Measurements from ENCODE around the gene TXNIP. TPM values are rescaled to one million over a fixed set of nuclear protein-coding genes. Genes with fewer than 3 reads are reported as not detected.

TXNIP gene
- total RNA-seq, 3 donors from 2014 or later = 68.9 to 91.0 (median 83.7) TPM

- H3K36me3 Mint-ChIP-seq (ENCODE audit: insufficient read depth) = no peaks in the 10 kb centered on the region
- no peak for DNase-seq
- peaks cover 42% of the 10 kb centered on the region for H3K27me3 Mint-ChIP-seq (ENCODE audit: low read depth)
- ATAC-seq = peak in 1 of 2 donors; percentile 10
- H3K4me3 Mint-ChIP-seq = no peak overlapping the region
- H3K9me3 Mint-ChIP-seq = no peaks in the 10 kb centered on the region
- H3K4me1 Mint-ChIP-seq (ENCODE audit: low read depth) = peaks cover 8% of the 10 kb centered on the region
These were observed 24.0 kb upstream of the TXNIP start for GRCh38 chr1:146020058-146021049.

- Mint-ChIP-seq H3K27me3 (ENCODE audit: low read depth) (peaks cover 43% of the 10 kb centered on the region), H3K4me3 (peak overlapping the region; percentile 35), H3K9me3 (no peaks in the 10 kb centered on the region), H3K36me3 (ENCODE audit: insufficient read depth) (no peaks in the 10 kb centered on the region), H3K4me1 (ENCODE audit: low read depth) (peaks cover 8% of the 10 kb centered on the region)
- no peak for DNase-seq
- ATAC-seq = peak; percentile 62 to 73
These were observed 23.1 kb upstream of the TXNIP start for GRCh38 chr1:146019231-146020057.

- no peaks in the 10 kb centered on the region for H3K36me3 Mint-ChIP-seq (ENCODE audit: insufficient read depth)
- no peaks in the 10 kb centered on the region for H3K9me3 Mint-ChIP-seq
- ATAC-seq (no peak), DNase-seq (no peak)
- H3K4me3 Mint-ChIP-seq = no peak overlapping the region
- peaks cover 39% of the 10 kb centered on the region for H3K27me3 Mint-ChIP-seq (ENCODE audit: low read depth)
- peaks cover 12% of the 10 kb centered on the region for H3K4me1 Mint-ChIP-seq (ENCODE audit: low read depth)
These were observed 20.5 kb upstream of the TXNIP start for GRCh38 chr1:146016891-146017290.

DNA sequence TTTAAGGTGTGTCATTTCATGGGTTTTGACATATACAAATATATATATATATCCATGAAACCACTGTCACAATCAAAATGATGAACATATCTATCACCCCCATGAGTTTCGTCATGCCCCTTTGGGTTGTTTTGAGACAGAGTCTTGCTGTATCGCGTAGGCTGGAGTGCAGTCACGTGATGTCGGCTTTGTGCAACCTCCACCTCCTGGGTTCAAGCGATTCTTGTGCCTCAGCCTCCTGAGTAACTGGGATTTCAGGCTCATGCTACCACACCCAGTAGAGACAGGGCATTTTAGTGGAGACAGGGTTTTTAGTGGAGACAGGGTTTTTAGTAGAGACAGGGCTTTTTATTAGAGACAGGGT lies 17.2 kb upstream of the TXNIP start:
- peaks cover 13% of the 10 kb centered on the region for H3K27me3 Mint-ChIP-seq (ENCODE audit: low read depth)
- no peak for DNase-seq
- H3K36me3 Mint-ChIP-seq (ENCODE audit: insufficient read depth) = no peaks in the 10 kb centered on the region
- H3K9me3 Mint-ChIP-seq = no peaks in the 10 kb centered on the region
- H3K4me3 Mint-ChIP-seq = no peak overlapping the region
- peaks cover 5% of the 10 kb centered on the region for H3K4me1 Mint-ChIP-seq (ENCODE audit: low read depth)
- ATAC-seq = no peak

DNA sequence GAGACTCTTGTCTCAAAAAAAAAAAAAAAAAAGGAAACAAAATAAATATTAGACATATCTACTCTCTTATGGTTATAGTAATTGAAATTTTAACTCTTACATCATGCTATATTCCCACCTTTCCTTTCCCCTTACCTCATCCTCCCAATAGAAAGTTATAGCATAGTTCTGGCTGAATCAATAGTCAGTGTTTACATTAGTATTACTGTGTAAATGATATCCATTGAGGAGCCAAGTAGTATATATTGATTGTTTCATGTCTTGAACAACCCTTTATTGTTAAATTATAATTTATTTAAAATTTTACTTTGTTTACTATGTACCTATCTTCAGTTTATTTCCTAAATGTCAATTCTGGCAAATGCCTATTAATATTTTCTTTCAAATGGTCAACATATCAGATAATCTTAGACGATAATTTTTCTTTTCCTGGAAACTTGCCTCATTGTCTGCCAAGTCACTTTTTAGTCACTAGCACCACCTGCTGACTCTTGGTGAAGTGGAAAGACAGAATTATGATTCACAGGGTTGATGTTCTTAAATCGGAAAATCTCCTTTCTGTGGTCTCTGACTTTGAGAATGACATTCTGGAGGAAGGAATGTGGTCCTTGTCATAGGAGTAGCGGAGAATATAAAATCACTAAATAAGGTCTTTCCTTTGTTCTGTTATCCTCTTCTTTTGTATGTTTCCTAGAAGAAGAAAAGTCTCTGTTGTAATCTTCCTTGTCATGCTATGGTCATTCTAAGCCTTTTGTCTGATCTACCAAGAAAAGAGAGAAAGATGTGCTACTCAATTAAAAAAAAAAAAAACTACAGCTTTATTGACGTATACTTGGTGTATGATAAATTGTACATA lies 16.6 kb upstream of the TXNIP start:
- Mint-ChIP-seq H3K36me3 (ENCODE audit: insufficient read depth) (no peaks in the 10 kb centered on the region), H3K4me1 (ENCODE audit: low read depth) (peaks cover 5% of the 10 kb centered on the region), H3K9me3 (no peaks in the 10 kb centered on the region), H3K27me3 (ENCODE audit: low read depth) (peaks cover 9% of the 10 kb centered on the region), H3K4me3 (no peak overlapping the region)
- ATAC-seq (peak; percentile 84 to 87), DNase-seq (peak; percentile 51)

DNA sequence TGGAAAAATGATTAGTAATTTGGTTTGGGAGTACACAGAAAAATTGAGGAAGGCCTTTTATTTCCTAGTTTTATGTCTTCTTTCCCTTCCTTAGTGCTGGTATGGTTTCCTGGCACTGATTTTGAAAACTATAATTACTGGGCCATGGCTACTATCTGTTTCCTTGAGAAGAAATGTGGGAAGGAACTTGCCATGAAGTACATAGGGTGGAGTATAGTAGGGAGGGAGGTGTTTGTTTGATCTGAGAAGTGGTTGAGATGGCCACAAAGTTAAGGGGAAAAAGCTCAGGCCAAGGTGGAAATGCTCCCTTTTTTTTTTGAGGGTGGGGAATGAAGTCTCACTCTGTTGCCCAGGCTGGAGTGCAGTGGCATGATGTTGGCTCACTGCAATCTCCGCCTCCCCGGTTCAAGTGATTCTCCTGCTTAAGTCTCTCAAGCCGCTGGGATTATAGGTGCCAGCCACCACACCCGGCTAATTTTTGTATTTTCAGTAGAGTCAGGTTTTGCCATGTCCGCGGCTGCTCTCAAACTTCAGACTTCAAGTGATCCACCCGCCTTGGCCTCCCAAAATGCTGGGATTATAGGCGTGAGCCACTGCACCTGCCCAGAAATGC lies 13.9 kb upstream of the TXNIP start:
- peaks cover 2% of the 10 kb centered on the region for H3K27me3 Mint-ChIP-seq (ENCODE audit: low read depth)
- H3K4me3 Mint-ChIP-seq = no peak overlapping the region
- no peaks in the 10 kb centered on the region for H3K9me3 Mint-ChIP-seq
- H3K4me1 Mint-ChIP-seq (ENCODE audit: low read depth) = peaks cover 22% of the 10 kb centered on the region
- DNase-seq (no peak), ATAC-seq (no peak)
- H3K36me3 Mint-ChIP-seq (ENCODE audit: insufficient read depth) = no peaks in the 10 kb centered on the region

GRCh38 chr1:146007489-146008133 lies 11.2 kb upstream of the TXNIP start:
- no peak for DNase-seq
- ATAC-seq = no peak
- no peaks in the 10 kb centered on the region for H3K27me3 Mint-ChIP-seq (ENCODE audit: low read depth)
- H3K9me3 Mint-ChIP-seq = no peaks in the 10 kb centered on the region
- no peak overlapping the region for H3K4me3 Mint-ChIP-seq
- peaks cover 38% of the 10 kb centered on the region for H3K4me1 Mint-ChIP-seq (ENCODE audit: low read depth)
- no peaks in the 10 kb centered on the region for H3K36me3 Mint-ChIP-seq (ENCODE audit: insufficient read depth)

GRCh38 chr1:146001709-146002108 lies 5.3 kb upstream of the TXNIP start:
- peaks cover 79% of the 10 kb centered on the region for H3K4me1 Mint-ChIP-seq (ENCODE audit: low read depth)
- H3K36me3 Mint-ChIP-seq (ENCODE audit: insufficient read depth) = no peaks in the 10 kb centered on the region
- no peak overlapping the region for H3K4me3 Mint-ChIP-seq
- no peak for DNase-seq
- no peaks in the 10 kb centered on the region for H3K27me3 Mint-ChIP-seq (ENCODE audit: low read depth)
- no peak for ATAC-seq
- no peaks in the 10 kb centered on the region for H3K9me3 Mint-ChIP-seq

- DNase-seq (no peak), ATAC-seq (no peak)
- Mint-ChIP-seq H3K36me3 (ENCODE audit: insufficient read depth) (peaks cover 10% of the 10 kb centered on the region), H3K27me3 (ENCODE audit: low read depth) (no peaks in the 10 kb centered on the region), H3K9me3 (no peaks in the 10 kb centered on the region), H3K4me1 (ENCODE audit: low read depth) (peaks cover 64% of the 10 kb centered on the region), H3K4me3 (peak overlapping the region; percentile 85)
These were observed 3.1 kb upstream of the TXNIP start for GRCh38 chr1:145999321-146000024.

GRCh38 chr1:145997718-145998023 lies 1.3 kb upstream of the TXNIP start:
- Mint-ChIP-seq H3K4me3 (peak overlapping the region; percentile 85), H3K4me1 (ENCODE audit: low read depth) (peaks cover 69% of the 10 kb centered on the region)

GRCh38 chr1:145997016-145997717 lies 788 bp upstream of the TXNIP start:
- H3K4me1 Mint-ChIP-seq (ENCODE audit: low read depth) = peaks cover 73% of the 10 kb centered on the region
- peak; percentile 44 for DNase-seq
- H3K9me3 Mint-ChIP-seq = no peaks in the 10 kb centered on the region
- H3K36me3 Mint-ChIP-seq (ENCODE audit: insufficient read depth) = peaks cover 31% of the 10 kb centered on the region
- peak; percentile 62 to 65 for ATAC-seq
- no peaks in the 10 kb centered on the region for H3K27me3 Mint-ChIP-seq (ENCODE audit: low read depth)
- H3K4me3 Mint-ChIP-seq = peak overlapping the region; percentile 85

More at GRCh38 chr1:145997718-145998023, 1.3 kb upstream of the TXNIP start:
- DNase-seq (no peak), ATAC-seq (no peak)
- H3K36me3 Mint-ChIP-seq (ENCODE audit: insufficient read depth) = peaks cover 29% of the 10 kb centered on the region
- H3K27me3 Mint-ChIP-seq (ENCODE audit: low read depth) = no peaks in the 10 kb centered on the region
- no peaks in the 10 kb centered on the region for H3K9me3 Mint-ChIP-seq

GRCh38 chr1:145995964-145996432 lies 381 bp downstream of the TXNIP start:
- Mint-ChIP-seq H3K4me3 (peak overlapping the region; percentile 85), H3K4me1 (ENCODE audit: low read depth) (peaks cover 71% of the 10 kb centered on the region), H3K27me3 (ENCODE audit: low read depth) (no peaks in the 10 kb centered on the region), H3K36me3 (ENCODE audit: insufficient read depth) (peaks cover 31% of the 10 kb centered on the region), H3K9me3 (no peaks in the 10 kb centered on the region)
- ATAC-seq (no peak), DNase-seq (no peak)
